HG03045 (cell line): ENCODE measurements around the gene MYO9B.

Experiments used
- ATAC-seq: cut with Tn5 transposase; IDR thresholded peaks from one replicate; pipeline ENCODE4 v1.9.1; 2021; ENCODE audit warnings: mild to moderate bottlenecking, moderate library complexity; ENCODE audit not compliant: unreplicated experiment

Gene MYO9B, protein sequence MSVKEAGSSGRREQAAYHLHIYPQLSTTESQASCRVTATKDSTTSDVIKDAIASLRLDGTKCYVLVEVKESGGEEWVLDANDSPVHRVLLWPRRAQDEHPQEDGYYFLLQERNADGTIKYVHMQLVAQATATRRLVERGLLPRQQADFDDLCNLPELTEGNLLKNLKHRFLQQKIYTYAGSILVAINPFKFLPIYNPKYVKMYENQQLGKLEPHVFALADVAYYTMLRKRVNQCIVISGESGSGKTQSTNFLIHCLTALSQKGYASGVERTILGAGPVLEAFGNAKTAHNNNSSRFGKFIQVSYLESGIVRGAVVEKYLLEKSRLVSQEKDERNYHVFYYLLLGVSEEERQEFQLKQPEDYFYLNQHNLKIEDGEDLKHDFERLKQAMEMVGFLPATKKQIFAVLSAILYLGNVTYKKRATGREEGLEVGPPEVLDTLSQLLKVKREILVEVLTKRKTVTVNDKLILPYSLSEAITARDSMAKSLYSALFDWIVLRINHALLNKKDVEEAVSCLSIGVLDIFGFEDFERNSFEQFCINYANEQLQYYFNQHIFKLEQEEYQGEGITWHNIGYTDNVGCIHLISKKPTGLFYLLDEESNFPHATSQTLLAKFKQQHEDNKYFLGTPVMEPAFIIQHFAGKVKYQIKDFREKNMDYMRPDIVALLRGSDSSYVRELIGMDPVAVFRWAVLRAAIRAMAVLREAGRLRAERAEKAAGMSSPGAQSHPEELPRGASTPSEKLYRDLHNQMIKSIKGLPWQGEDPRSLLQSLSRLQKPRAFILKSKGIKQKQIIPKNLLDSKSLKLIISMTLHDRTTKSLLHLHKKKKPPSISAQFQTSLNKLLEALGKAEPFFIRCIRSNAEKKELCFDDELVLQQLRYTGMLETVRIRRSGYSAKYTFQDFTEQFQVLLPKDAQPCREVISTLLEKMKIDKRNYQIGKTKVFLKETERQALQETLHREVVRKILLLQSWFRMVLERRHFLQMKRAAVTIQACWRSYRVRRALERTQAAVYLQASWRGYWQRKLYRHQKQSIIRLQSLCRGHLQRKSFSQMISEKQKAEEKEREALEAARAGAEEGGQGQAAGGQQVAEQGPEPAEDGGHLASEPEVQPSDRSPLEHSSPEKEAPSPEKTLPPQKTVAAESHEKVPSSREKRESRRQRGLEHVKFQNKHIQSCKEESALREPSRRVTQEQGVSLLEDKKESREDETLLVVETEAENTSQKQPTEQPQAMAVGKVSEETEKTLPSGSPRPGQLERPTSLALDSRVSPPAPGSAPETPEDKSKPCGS (N-terminal part only)

DNA sequence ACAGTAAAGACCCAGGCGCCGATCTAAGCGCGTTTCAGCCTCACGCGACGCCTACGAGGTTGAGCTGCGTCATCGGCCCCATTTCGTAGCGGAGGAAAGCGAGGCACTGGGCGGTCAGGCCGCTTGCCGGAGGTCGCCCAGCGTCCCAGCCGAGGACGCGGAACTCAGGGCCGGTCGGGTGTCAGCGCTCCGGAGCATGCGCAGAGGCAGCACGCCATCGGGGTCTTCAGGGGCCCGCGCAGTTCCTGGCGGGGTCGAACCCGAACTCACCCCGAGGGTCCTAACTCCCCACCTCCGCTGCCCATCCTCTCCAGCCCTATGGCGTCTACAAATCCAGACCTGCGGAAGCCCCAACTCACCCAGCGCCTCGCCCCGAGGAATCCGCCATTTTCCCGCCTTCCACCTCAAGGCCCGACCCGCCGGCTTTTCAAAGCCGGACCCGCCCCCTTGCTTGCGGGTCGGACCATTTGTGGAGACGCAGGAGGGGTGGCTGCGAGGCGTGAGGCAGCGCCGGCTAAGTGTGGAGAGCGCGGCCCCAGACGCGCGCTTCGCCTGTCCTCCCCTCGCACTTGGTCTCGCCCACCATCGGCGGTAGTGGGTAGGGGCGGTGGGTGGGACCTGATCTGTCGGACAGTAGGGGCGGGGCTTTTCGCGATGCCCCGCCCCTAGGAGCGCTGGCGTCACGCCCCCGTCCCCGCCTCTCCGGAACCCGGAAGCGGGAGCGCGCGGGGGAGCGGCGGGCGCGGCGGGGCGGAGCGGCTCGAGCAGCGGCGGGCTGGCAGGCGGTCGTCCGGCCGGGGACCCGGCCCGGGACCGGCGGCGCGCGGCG, at the start of gene MYO9B, which contains the start of gene HAUS8:
Gene MYO9B (plus strand): TSS at position 743 of the 829 bp plus-strand sequence. CDS start 25,941 bp downstream, outside the sequence.
Gene HAUS8 (minus strand): TSS at position 418 of the 829 bp plus-strand sequence. CDS start 30 bp downstream, at position 388.
- ATAC-seq, result peak; percentile 83

DNA sequence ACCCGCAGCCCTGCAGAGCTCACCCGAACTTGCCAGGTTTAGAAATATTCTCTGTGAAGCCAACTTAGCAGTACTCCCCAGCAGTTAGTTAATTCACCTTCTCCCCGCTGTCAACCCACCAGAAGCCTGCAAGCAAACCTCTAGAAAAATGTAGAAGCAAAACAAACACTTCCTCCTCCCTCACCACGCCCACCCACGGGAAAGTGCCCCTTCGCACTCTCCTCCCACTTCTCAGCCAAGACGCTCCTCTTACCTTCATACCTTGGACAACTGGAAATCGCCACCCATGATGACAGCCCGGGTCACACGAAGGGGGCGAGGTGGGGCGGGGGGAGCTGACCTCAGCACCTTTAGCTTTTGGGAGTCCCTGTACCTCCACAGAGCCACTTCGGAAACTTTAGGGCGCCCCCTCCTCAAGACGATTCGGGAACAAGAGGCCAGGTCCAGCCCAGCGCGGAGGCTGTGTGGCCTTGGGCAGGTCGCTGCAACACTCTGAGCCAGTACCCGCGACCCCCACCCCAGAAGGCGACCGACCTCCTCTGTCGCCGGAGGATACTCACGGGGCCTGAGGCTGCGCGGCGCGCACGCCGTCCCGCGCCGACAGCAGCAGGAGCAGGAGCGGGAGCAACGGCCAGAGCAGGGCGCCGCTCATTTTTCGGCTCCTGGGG, 49.5 kb upstream of the MYO9B start:
- ATAC-seq, result no peak

DNA sequence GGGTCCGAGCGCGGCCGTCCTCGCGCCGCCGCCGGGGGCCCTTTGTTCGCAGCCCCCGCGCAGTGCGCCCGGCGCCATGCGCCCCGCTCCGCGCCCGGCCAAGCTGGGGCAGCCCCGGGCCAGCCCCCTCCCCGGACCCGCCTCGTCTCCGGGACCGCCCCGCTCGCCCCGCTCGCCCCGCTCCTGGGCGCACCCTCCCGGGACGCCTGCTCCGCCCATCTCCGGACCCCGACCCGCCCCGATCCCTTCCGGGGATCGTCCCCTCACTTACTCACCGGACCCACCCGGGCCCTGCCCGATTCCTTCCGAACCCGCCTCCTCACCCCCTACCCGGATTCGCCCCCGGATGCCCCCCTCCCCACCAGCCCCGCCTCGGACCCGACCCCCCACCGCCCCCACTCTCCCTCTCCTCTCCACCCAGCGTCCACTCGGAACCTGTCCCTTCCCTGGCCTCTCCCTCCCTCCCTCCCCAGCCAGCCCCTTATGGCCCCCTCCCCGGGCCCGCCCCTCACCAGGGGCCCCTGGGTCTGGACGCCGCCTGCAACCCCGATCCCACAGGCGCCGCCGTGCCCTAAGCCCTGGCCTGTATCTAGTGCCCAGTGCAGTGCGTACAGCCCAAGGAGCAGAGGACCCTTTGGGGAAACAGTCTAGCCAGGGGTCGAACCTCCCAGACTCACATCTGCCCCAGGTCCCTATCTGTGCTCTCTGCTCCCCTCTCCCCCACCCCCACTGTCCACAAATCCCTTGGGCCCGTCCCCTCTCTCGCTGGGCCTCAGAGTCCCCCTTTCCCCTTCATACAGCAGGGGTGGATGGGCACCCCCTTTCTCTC, 48.7 kb upstream of the MYO9B start, which contains the start of gene CPAMD8:
Gene CPAMD8 (minus strand): TSS at position 105 of the 829 bp plus-strand sequence. CDS start 168 bp downstream, outside the sequence.
- ATAC-seq, result no peak

DNA sequence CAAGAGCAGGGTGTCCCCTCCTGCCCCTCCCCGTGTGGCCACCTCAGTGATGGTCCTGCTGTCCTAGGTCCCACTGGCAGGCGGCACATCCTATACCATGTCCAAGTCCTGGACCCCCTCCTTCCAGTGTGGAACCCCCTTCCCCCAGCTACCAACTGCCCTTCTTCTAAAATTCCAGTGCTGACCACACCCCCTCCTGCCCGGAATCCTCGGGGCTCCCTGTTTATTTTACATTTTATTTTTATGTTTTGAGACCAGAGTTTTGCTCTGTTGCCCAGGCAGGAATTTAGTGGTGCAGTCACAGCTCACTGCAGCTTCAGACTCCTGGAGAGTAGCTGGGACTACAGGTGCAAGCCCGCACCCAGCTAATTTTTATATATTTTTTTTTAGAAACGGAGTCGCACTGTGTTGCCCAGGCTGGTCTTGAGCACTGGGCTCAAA, 48.0 kb upstream of the MYO9B start:
- ATAC-seq, result no peak

DNA sequence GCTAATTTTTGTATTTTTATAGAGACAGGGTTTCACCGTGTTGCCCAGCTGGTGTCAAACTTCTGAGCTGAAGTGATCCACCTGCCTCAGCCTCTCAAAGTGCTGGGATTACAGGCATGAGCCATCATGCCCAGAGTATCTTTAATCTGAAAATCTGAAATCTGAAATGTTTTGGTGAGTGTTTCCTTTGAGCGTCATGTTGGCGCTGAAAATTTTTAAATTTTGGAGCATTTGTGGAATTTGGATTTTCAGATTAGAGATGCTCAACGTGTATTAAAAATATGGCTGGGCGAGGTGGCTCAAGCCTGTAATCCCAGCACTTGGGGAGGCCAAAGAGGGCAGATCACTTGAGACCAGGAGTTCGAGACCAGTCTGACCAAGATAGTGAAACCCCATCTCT, 43.8 kb upstream of the MYO9B start:
- ATAC-seq, result no peak

DNA sequence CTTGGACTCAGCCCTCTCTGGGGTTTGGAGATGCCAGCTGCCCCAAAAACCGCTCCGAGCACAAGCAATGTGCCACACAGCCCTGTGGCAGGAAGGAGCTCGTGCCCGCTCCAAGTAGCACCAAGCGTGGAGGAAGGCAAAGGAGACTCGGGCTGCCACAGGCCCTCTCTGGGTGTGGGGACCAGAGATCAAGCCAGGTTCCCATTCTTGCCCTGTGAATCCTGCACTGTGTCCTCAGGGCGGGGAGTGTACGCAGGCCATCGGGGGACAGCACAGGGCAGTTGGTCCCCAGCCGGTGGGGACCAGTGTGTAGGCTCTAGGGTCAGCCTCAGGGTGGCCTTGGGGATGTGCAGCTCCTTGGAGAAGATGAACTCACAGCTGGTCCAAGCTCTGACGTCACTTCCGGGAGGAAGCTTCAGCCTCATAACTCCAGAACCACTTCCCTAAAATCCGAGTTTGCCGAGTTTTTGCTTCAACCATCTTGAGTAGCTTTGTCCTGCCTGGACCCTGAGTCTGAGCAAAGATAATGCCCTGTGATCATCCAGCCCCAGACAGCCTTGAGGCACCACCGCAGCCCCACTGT, 39.6 kb upstream of the MYO9B start:
- no peak for ATAC-seq

DNA sequence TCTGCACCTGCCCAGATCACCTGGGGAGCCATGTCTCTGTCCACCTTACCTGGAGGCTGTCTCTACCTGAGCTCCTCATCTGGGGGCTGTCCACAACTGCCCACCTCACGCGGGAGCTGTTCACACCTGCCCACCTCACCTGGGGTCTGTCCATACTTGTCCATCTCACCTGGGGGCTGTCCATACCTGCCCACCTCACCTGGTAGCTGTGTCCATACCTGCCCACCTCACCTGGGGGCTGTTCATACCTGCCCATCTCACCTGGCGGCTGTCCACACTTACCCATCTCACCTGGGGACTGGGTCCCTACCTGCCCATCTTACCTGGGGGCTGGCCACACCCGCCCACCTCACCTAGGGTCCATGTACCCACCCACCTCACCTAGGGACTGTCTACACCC, 38.9 kb upstream of the MYO9B start:
- ATAC-seq, result no peak

DNA sequence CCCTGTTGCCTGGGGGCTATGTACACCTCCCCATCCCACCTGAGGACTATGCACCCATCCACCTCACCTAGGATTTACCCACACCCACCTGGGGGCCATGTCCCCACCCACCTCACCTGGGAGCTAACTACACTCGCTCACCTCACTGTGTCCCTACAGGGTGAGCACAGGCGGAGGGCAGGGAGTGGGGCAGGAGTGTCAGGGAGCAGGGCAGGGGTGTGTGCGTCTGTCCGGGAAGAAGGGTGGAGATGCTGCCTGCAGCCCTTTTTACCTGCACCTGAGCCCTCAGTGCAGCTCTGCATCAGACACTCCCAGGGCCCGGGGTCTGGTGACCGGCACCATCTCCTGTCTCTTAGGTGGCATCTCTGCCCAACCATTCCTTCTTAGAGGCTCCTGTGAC, 38.4 kb upstream of the MYO9B start:
- ATAC-seq, result no peak

DNA sequence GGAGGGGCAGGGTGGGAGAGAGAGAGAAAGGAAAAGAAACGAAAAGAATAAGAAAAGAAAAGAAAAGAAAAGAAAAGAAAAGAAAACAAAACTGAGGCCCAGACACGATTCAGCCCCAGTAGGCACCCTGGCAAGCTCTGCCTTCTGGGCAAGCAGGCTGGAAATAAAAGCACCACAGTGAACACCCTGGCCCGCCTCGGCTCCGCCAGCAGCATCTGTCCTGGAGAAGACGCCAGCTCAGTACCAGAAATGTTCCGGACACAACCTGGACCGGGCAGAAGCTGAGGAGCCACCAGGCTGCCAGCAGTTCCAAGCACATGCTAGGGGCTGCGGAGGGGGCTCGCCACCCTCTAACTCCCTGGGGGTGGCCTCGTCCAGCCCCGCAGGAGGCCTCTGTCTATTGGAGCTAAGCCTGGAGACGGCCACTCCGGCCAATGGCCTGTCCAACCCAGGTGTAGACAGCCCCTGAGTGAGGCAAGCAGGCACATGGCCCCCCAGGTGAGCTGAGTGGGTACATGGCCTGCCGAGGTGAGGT, 37.5 kb upstream of the MYO9B start:
- ATAC-seq, result no peak

DNA sequence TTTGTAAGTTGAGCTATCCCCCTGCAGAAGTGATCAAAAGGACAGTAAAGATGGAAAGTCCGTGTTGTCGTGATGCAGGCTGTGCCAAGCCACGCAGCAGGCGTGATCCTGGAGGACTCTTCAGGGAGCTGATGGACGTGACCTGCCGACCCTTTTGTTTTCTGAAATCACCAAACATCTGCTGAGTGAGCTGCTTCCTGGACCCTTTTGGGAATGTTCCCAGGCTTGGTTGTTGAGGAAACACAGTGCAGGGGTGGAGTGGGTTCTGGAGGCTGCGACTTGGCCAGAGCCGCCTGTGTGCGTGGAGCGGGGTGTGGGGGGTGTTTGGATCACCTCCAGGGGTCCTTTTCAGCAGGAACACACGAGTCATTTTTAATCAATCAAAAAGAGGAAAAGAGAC, 33.6 kb upstream of the MYO9B start:
- ATAC-seq, result no peak

DNA sequence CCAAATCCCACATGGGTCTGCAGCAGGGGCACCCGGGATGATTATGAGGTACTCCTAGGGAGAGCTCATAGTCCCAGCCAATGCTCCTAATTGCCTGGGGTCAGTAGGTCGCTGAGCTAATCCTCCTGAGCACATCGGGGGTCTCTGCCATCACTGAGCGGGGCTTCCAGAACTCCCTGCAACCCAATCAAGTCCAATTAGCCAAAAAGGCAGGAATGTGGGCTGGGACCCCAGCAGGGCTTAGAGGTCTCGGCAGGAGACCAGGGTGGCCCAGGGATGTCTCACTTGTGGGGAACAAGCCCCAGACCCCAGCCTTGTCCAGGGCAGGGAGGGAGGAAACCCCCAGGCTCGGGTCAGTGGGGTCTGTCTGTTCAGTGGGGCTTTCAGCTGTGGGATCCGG, 31.8 kb upstream of the MYO9B start:
- ATAC-seq, result no peak

DNA sequence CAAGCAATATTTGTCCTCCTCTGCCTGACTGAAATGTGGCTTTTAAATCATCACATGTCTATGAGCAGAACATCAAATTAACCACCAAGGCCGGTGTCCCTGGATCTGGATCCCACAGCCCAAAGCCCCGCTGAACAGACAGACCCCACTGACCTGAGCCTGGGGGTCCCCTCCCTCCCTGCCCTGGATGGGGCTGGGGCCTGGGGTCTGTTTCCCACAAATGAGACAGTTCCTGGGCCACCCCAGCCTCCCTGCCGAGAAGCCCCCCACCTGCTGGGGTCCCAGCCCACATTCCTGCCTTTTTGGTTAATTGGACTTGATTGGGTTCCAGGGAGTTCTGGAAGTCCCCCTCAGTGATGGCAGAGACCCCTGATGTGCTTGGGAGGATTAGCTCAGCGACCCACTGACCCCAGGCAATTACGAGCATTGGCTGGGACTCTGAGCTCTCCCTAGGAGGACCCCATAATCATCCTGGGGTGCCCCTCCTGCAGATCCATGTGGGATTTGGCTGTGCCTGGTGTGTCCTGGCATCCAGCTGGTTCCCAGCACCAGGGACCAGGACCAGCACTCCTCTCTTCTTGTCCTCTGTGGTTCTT, 29.6 kb upstream of the MYO9B start:
- ATAC-seq, result no peak

DNA sequence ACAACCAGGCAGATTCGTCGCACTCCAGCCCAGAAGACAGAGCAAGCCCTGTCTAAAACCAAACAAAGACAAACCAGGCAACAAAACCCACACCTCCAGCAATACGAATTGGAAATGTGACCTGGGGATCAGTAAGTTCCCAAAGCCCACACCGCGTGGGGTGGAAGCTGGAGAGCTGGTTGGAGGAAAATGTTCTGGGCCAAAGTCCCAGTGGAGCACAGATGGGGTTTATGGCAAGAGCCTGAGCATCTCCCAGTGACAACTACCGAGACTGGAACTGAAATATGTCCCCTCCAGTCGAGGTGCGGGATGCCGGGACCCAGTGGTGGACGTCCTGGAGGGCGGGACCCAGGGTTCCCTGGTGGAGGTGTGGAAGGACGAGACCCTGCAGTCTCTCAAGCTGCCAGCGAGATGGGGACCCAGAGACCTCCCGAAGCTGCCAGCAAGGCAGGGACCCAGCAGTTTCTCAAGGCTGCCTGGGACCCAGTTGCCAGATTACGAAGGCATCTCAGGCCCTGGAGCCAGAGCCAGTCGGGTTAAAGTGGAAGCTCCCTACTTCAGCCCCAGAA, 26.6 kb upstream of the MYO9B start:
- no peak for ATAC-seq

DNA sequence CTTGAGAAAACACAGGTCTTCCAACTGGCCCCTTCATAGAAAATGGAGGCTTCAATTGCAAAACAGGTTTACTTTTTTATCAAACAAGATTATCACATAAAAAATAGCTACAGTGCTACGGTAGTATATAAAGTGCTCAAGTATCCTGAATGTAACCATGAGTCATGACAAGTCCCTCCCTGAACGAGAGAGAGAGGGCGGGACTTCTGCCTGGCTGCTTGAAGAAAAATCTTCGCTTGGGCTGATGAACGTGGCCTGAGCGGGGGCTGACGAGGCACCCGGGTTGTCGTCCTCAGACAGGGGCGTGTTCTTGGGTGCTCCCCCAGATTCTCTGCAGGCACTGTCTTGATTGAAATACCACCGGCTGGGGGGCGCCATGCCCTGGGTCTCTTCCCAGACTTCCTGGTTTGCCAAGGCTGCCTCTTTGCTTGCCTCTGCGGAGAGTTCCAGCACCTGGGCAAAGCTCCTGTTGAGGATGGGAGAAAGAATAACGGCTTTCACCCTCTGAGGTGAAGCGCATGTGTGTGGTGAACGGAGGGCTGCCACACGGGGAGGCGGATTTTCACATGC, 25.8 kb upstream of the MYO9B start:
- ATAC-seq, result no peak

DNA sequence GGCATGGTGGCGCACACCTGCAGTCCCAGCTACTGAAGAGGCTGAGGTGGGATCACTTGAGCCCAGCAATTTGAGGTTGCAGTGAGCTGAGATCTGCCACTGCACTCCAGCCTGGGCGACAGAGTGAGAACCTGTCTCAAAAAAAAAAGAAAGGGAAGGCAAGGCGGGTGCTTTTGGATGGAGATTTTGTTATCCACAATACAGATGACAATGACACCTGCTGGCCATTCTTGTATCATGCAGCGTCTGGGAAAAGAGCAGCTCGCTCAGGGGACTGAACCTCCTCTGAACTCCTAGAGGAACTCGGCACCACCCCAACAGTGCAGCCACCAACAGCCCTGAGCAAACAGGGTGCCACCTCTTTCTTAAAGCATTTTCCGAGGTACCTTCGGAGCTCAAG, 23.1 kb upstream of the MYO9B start:
- no peak for ATAC-seq

DNA sequence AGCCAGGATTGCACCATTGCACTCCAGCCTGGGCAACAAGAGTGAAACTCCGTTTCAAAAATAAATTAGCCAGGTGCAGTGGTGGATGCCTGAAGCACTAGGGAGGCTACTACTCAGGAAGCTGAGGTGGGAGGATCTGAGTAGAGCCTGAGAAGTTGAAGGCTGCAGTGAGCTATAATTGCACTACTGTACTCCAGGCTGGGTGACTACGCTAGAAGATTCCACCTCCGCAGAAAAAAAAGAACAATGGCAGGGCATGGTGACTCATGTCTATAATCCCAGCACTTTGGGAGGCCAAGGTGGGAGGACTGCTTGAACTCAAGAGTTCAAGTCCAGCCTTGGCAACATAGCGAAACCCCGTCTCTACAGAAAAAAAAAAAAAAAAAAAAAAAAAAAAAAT, 20.8 kb upstream of the MYO9B start:
- no peak for ATAC-seq

DNA sequence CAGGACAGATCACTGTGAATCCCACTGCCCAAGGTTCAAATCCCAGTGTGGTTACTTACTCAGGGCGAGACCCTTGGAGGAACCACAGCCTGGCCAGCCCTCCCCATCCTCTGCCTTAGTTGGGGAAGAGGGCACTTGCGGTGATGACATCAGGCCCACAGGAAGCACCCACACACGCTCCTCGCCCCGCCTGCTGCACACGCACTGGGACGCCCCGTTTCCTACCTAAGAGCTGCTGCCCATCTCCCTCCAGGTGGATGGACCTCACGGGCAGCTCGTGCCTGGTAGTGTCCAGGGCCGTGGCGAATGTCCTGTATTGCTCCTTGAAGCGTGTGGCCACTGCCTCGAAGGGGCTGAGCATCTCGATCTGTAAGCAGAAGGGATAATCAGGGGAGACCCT, 19.9 kb upstream of the MYO9B start:
- no peak for ATAC-seq
